ENCODE measurements around the gene KIF3B.

- no peak for TF ChIP-seq CTCF (optimal IDR thresholded peaks at IDR 0.05 in 1 of 3, IDR thresholded peaks at IDR 0.05 in 1 of 3, conservative IDR thresholded peaks at IDR 0.05 in 1 of 3; ENCODE audit: extremely low read depth in 1 of 3, insufficient read depth in 2 of 3, low read length in 3 of 3)
- no peak for TF ChIP-seq EZH2 (IDR thresholded peaks at IDR 0.05; ENCODE audit: low read length)
Observed at GRCh38 chr20:32365564-32365963, 88.1 kb downstream of the KIF3B start.

Measured in keratinocyte (primary cell).